Psoas muscle (tissue), 8 donors: ENCODE data around the gene DCTN5. TPM values are rescaled to one million over a fixed set of nuclear protein-coding genes. Genes with fewer than 3 reads are reported as not detected.

Experiments used
- ATAC-seq, 4 donors: fragments of 200-7000 bp; cut with Tn5 transposase; one replicate each; pipeline ENCODE4 v1.9.1; 2020; ENCODE audit warnings: moderate library complexity in 3 of 4, mild to moderate bottlenecking in 2 of 4
- DNase-seq, 2 donors: peaks; one replicate each; pipeline ENCODE4 v3.0.0-alpha.2; 2020
- H3K27ac ChIP-seq: fragments of 200-600 bp; one replicate; pipeline ENCODE4 v1.8.0; 2022
- H3K27me3 ChIP-seq, 3 donors: fragments of 200-600 bp in 1 of 3; one replicate each; pipeline versions ENCODE4 v1.6.1 to v1.8.0; 2013 to 2022; ENCODE audit warnings: low read length in 2 of 3, mild to moderate bottlenecking in 2 of 3, moderate library complexity in 1 of 3; ENCODE audit not compliant: insufficient read depth in 3 of 3
- H3K36me3 ChIP-seq, 2 donors: fragments of 200-600 bp in 1 of 2; one replicate each; pipeline versions ENCODE4 v1.6.1 to v1.8.0; 2013 to 2022; ENCODE audit warnings: low read depth in 1 of 2, mild to moderate bottlenecking in 1 of 2, moderate library complexity in 1 of 2; ENCODE audit not compliant: insufficient read depth in 1 of 2
- H3K4me1 ChIP-seq: fragments of 200-600 bp; one replicate; pipeline ENCODE4 v1.8.0; 2022
- H3K4me3 ChIP-seq: fragments of 200-600 bp; one replicate; pipeline ENCODE4 v1.8.0; 2022; ENCODE audit warnings: mild to moderate bottlenecking
- H3K9me3 ChIP-seq: fragments of 200-600 bp; one replicate; pipeline ENCODE4 v1.8.0; 2022
- CTCF ChIP-seq: fragments of 200-600 bp; IDR thresholded peaks from one replicate; pipeline ENCODE4 v1.8.0; 2022; ENCODE audit warnings: antibody characterized with exemption
- WGBS, 3 donors: extraction: QIAGEN DNeasy Blood & Tissue Kit; methylation state at CpG; one replicate each; pipeline versions ENCODE4 v1.1.6 to v1.1.7; 2013; 5-methylcytosine and 5-hydroxymethylcytosine counted together
- intact Hi-C, 2 donors: fragments of 100-400 bp; cut with DNase I; formaldehyde crosslinking; loops; one replicate each; pipeline versions ENCODE4 v1.11.0 to v1.14.2; 2022
- polyA plus RNA-seq, 3 donors: library from polyadenylated mRNA; stranded (reverse); fragments of 200-250 nt; gene quantifications; one replicate each; pipeline ENCODE4 v1.2.3, GENCODE V29; 2013
- total RNA-seq, 4 donors: library from RNA; stranded (reverse); fragmentation: NEBNext Ultra II Directional in 2 of 4; extraction: Animal tissue kit (Norgen Biotek cat#: 25700) in 2 of 4; gene quantifications; one replicate each; pipeline versions ENCODE4 v1.2.1 to v1.2.4, GENCODE V29; 2021 to 2023
- donor health status: healthy with polysubstance abuse.
- donor health status: DM: no; HTN: no; CAD: no; lungs with moderate emphysema.
- donor health status: Bipolar disorder and iron deficiency.
- donor health status: healthy.
- donor health status: DM: yes; HTN: yes; CAD: no.
- donor health status: DM: no; HTN: no; CAD: no.
- donor health status: DM: no; HTN: no; CAD: no.
- donor health status: DM: yes; HTN: yes; CAD: no.

The DCTN5 gene
- total and polyA plus RNA-seq, 7 donors: 17.1 to 47.4 (median 33.2) TPM

DNA sequence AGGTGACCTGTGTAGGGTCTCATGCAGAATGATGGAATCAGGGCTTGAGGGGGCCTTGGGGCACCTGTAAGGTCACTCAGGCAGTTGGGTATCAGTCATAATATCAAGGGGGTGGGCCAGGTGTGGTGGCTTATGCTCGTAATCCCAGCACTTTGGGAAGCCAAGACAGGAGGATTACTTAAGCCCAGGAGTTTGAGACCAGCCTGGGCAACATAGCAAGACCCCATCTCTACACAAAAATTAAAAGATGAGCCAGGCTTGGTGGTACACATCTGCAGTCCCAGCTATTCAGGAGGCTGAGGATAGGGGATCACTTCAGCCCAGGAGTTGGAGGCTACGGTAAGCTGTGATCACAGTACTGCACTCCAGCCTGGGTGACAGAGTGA lies 64.2 kb downstream of the DCTN5 start:
- H3K27ac ChIP-seq: no peak overlapping the region
- peaks cover 17% of the 10 kb centered on the region for H3K9me3 ChIP-seq
- no peaks in the 10 kb centered on the region for H3K36me3 ChIP-seq
- 69 to 75% (median 71%) methylated on average over 2 of the region's 2 CpGs for WGBS, 3 donors
- ATAC-seq (no peak), DNase-seq (no peak)
- peaks cover 0 to 3% (median 0%) of the 10 kb centered on the region in 3 donors for H3K27me3 ChIP-seq
- TF ChIP-seq CTCF: no peak
- intact Hi-C loops: no loop called here
- H3K4me1 ChIP-seq: no peaks in the 10 kb centered on the region
- H3K4me3 ChIP-seq: no peak overlapping the region

DNA sequence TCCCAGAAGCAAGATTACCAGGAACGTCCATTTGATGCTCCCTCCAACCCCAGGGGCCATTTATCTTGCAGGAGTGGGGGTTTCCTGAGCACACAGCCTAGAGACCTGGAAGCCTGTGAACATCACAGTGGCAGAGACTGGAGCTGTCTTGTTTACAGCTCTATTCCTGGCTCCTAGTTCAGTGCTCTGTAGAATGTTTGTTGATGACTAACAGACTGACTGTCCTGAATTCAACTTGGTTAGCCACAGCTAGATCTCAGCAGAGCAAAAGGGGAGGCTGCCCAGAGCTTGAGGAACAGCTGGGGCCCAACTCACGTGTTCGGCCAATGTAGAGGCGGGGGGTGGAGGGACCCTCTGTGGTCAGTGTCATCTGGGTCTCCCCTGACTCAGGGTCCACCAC lies 65.2 kb downstream of the DCTN5 start:
- no peaks in the 10 kb centered on the region for H3K36me3 ChIP-seq
- H3K27ac ChIP-seq: no peak overlapping the region
- no peaks in the 10 kb centered on the region for H3K4me1 ChIP-seq
- 65 to 77% (median 76%) methylated on average over 4 of the region's 4 CpGs for WGBS, 3 donors
- H3K27me3 ChIP-seq: peaks cover 0 to 3% (median under 1%) of the 10 kb centered on the region in 3 donors
- no peak for ATAC-seq
- H3K9me3 ChIP-seq: peaks cover 17% of the 10 kb centered on the region
- no peak overlapping the region for H3K4me3 ChIP-seq
- intact Hi-C loops: no loop called here
- no peak for DNase-seq
- no peak for TF ChIP-seq CTCF

DNA sequence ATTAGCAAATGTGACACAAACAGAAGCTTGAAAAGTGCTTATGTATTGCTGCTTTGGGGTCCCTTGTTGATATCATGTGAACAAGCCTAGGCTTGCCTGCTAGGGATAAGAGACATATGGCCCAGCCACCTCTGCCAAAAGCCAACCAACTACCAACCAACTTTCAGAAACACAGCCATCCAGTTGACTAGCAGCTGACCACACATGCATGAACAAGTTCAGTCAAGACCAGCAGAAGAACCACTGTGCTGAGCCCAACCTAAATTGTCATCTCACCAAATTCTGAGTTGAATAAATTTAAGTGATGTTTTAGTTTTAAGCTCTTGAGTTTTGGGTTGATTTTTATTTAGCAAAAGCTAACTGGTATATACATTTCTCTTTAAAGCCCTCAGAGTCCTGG lies 68.3 kb downstream of the DCTN5 start:
- no peak for ATAC-seq
- H3K4me3 ChIP-seq: no peak overlapping the region
- peaks cover 8% of the 10 kb centered on the region for H3K9me3 ChIP-seq
- no peak for DNase-seq
- H3K36me3 ChIP-seq: no peaks in the 10 kb centered on the region
- peaks cover 0 to 28% (median 11%) of the 10 kb centered on the region in 3 donors for H3K27me3 ChIP-seq
- no peak overlapping the region for H3K27ac ChIP-seq
- no peak for TF ChIP-seq CTCF
- intact Hi-C loops: no loop called here
- no peaks in the 10 kb centered on the region for H3K4me1 ChIP-seq

- intact Hi-C loops: no loop called here
- H3K9me3 ChIP-seq: peaks cover 8% of the 10 kb centered on the region
- H3K4me3 ChIP-seq: no peak overlapping the region
- TF ChIP-seq CTCF: no peak
- no peaks in the 10 kb centered on the region for H3K4me1 ChIP-seq
- H3K36me3 ChIP-seq: no peaks in the 10 kb centered on the region
- DNase-seq: no peak
- peaks cover 0 to 31% (median 13%) of the 10 kb centered on the region in 3 donors for H3K27me3 ChIP-seq
- H3K27ac ChIP-seq: no peak overlapping the region
- WGBS, 3 donors: 58 to 74% (median 71%) methylated on average over 2 of the region's 2 CpGs
- ATAC-seq: no peak
These were observed 68.7 kb downstream of the DCTN5 start for GRCh38 chr16:23710008-23710407.

GRCh38 chr16:23710504-23710903 lies 69.2 kb downstream of the DCTN5 start:
- TF ChIP-seq CTCF: no peak

More at GRCh38 chr16:23710504-23710903, 69.2 kb downstream of the DCTN5 start:
- intact Hi-C loops: no loop called here
- ATAC-seq (no peak), DNase-seq (no peak)
- H3K4me1 ChIP-seq: no peaks in the 10 kb centered on the region
- H3K9me3 ChIP-seq: peaks cover 8% of the 10 kb centered on the region
- H3K4me3 ChIP-seq: no peak overlapping the region
- peaks cover 0 to 33% (median 13%) of the 10 kb centered on the region in 3 donors for H3K27me3 ChIP-seq
- H3K36me3 ChIP-seq: no peaks in the 10 kb centered on the region
- no peak overlapping the region for H3K27ac ChIP-seq
- 89 to 93% (median 89%) methylated on average over 3 of the region's 3 CpGs for WGBS, 3 donors
